Renal cortex interstitium (tissue), 11 donors: ENCODE results near the gene SLC22A13. TPM values are rescaled to one million over a fixed set of nuclear protein-coding genes. Genes with fewer than 3 reads are reported as not detected.
"Not testable (repeated sequence)": the region's sequence is repeated elsewhere in the genome, so short reads cannot be mapped to it uniquely, and the experiment has no call there.

Source experiments
- DNase-seq, 11 donors: peaks; one replicate each; pipeline ENCODE4 v3.0.0-alpha.2; 2013; ENCODE audit warnings: low read depth in 9 of 11, low spot score in 4 of 11; ENCODE audit errors: extremely low read depth in 1 of 11
- polyA plus RNA-seq, 3 donors: library from polyadenylated mRNA; unstranded; fragments of 120-200 nt; gene quantifications; one replicate each; pipeline ENCODE4 v1.2.1, GENCODE V29; 2013; ENCODE audit not compliant: insufficient read length in 3 of 3

Gene SLC22A13
- polyA plus RNA-seq, 3 donors, result 2.7 to 7.1 (median 4.1) TPM

GRCh38 chr3:38318766-38319671 is 53.4 kb downstream of the SLC22A13 start:
- no peak for DNase-seq

GRCh38 chr3:38320638-38321037 is 55.0 kb downstream of the SLC22A13 start:
- DNase-seq, result not testable (repeated sequence)

GRCh38 chr3:38323060-38323459 is 57.4 kb downstream of the SLC22A13 start:
- DNase-seq, result no peak

- DNase-seq, result no peak
These were observed 59.6 kb downstream of the SLC22A13 start for GRCh38 chr3:38325256-38325655.

GRCh38 chr3:38327335-38328009 is 61.9 kb downstream of the SLC22A13 start:
- DNase-seq, result no peak

Other genes with a start within 250 kb of the SLC22A13 start
- 10 to 100 TPM; 21.6 to 23.2 (median 21.9) TPM for gene PLCD1, start 236.2 kb upstream of the SLC22A13 start, polyA plus RNA-seq
- 1 to 10 TPM in 1 of 3 donors, under 1 TPM in 2; 0.48 to 1.5 (median 0.82) TPM for gene DLEC1, start 226.6 kb upstream of the SLC22A13 start, polyA plus RNA-seq
- 100 to 1,000 TPM; 131 to 150 (median 139) TPM for gene ACAA1, start 128.7 kb upstream of the SLC22A13 start, polyA plus RNA-seq
- gene MYD88, start 127.2 kb upstream of the SLC22A13 start, polyA plus RNA-seq, result 10 to 100 TPM; 22.6 to 27.4 (median 25.0) TPM
- 10 to 100 TPM; 46.8 to 55.6 (median 50.2) TPM for gene OXSR1, start 100.3 kb upstream of the SLC22A13 start, polyA plus RNA-seq
- under 1 TPM; 0.62 to 0.98 (median 0.66) TPM for gene SLC22A14, start 16.5 kb downstream of the SLC22A13 start, polyA plus RNA-seq
- gene XYLB, start 81.0 kb downstream of the SLC22A13 start, polyA plus RNA-seq, result 10 to 100 TPM in 2 of 3 donors, 1 to 10 TPM in 1; 9.6 to 13.9 (median 13.2) TPM
- 10 to 100 TPM; 18.2 to 19.8 (median 19.0) TPM for gene ACVR2B, start 188.1 kb downstream of the SLC22A13 start, polyA plus RNA-seq
- gene EXOG, start 230.5 kb downstream of the SLC22A13 start, polyA plus RNA-seq, result 10 to 100 TPM; 12.2 to 19.8 (median 15.9) TPM